GM18519 (cell line): Measurements from ENCODE around the gene SLF2.
"Not testable (repeated sequence)": the region's sequence is repeated elsewhere in the genome, so short reads cannot be mapped to it uniquely, and the experiment has no call there.

Experiments used
- ATAC-seq: cut with Tn5 transposase; IDR thresholded peaks from one replicate; pipeline ENCODE4 v1.9.1; 2021; ENCODE audit warnings: mild to moderate bottlenecking, moderate library complexity; ENCODE audit not compliant: unreplicated experiment, low FRiP score

Gene SLF2

GRCh38 chr10:100878291-100878910 lies 34.4 kb upstream of the SLF2 start:
- no peak for ATAC-seq

DNA sequence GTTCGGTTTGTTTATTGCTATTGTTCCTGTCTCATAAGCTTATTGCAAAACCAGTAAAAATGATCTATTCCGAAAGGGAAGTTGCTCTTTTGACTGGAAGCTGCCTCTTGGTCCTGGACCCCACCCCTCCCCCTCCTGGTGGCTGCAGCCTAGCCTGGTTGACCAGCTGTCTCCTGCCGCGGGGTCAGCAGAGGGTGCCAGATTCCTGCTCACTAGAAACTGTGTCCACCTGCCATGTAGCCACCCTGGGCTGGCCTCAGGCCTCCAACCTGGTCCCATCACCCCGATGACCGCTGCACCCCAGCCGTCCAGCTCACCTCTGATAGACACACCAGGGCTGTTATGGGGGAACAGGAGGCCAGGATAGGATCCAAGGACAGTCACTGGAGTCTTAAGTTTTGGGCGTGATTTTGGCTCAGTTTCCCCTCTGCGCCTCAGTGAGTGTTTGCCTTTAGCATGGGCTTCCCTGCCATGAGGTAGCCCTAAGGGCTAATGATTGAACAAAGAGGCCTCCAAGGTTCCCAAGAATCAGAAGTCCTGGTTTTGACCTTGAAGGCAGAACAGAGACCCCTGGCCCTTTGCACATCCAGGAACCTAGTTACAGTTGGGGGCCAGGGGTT lies 32.9 kb upstream of the SLF2 start:
- ATAC-seq, result no peak

DNA sequence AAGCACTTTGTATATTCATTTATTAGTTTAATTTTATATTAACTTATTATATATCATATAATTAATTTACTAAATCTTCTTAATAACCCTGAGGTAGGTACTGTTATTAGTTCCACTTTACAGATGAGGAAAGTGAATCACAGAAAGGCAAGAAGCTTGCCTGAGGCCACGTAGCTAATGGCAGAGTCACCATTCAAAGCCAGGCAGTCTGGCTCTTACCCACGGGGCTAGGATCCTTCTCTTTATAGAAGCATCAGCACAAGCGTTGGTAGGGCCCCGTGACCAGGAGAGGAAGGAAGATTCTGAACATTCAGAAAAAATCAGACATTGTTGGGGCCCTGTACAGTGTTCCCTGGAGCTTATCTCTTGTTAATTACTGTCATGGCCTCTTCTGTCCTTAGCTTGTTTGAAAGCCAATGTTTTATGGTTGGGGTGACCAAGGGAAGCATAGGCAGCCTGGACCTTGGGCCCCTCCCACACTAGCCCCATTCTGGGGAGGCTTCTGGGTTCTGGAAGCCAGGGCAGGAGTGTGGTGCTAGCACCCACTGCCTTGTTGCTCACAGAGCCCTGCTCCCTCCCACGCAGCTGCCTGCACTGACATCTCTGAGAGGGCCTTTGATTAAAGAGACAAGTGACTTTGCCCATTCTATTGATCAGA lies 31.1 kb upstream of the SLF2 start:
- no peak for ATAC-seq

DNA sequence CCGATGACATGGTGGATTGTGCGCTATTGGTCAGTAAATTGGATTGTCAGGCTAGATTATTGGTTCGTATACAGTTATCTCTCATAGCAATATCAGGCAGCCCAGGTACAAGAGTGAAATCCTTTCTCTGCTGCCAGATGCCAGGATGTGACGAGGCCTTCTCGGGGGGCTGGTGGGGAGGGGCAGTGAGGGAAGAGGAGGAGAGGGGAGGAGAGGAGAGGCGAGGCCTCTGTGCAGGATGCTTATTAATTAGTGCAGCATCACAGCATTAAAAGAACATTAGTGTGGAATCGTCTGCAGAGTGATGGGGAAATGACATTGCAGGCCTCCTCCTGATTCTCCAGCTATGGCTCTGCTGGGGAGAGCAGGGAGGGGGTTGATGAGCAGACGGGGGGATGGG lies 30.5 kb upstream of the SLF2 start:
- ATAC-seq, result no peak

GRCh38 chr10:100882671-100883311 lies 30.0 kb upstream of the SLF2 start:
- ATAC-seq, result no peak

- no peak for ATAC-seq
These were observed 29.4 kb upstream of the SLF2 start for GRCh38 chr10:100883312-100883821.

GRCh38 chr10:100885611-100886010 lies 27.2 kb upstream of the SLF2 start:
- not testable (repeated sequence) for ATAC-seq

DNA sequence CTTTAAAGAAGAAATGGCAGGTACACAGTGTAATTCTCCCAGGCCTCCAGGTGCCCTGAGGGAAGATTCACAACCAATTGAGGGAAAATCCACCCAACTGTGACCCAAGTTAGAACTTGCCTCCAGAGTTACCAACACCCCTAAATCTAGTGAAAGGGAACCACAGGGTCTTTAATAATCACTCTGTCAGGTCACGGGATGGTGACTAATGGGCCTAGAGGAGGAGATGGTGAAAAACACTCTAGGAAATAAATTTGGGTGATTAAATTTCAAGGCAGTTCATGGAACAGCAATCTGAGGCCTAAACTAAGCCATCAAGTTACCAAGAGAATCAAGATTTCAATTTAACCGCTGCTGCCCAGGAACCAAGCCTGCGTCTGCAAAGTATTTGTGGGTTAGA lies 26.7 kb upstream of the SLF2 start:
- ATAC-seq, result no peak

DNA sequence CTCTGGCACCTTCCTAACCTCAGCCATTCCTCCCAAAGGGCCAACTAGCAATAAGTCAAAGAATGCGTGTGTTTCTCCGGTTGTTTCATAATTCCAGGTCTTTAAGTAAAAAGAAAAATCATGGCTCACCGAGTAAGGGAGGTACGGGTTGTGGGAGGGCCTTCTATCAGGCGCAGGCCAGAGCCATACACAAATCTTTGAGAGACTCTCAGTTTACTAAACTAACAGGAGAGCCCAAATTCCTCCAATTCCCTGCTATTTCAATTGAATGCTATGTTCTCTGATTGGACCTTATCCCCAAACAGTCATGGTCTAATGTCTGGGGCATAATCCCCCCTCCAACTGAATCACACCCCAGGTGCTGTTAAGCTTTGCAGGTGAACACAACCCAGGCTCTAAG lies 26.2 kb upstream of the SLF2 start:
- ATAC-seq, result no peak

DNA sequence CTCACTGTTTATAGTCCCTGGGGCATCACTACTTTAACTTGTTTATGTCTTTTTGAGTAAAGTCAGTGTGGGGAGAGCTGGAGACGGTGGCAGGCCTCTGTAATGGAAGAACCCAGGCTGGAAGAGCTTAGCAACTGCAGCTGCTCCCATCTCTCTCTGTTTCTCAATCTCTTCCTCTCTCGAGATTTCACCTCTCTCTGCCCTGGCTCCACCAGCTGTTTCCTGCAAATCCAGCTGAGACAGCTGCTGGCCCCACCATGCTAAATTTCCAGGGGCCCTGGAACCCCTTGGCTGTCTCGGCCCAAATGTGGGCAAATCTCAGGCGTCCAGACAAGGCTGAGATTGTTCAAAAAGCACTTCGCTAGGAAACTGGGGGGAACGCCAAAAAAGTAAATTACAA lies 25.8 kb upstream of the SLF2 start:
- no peak for ATAC-seq

DNA sequence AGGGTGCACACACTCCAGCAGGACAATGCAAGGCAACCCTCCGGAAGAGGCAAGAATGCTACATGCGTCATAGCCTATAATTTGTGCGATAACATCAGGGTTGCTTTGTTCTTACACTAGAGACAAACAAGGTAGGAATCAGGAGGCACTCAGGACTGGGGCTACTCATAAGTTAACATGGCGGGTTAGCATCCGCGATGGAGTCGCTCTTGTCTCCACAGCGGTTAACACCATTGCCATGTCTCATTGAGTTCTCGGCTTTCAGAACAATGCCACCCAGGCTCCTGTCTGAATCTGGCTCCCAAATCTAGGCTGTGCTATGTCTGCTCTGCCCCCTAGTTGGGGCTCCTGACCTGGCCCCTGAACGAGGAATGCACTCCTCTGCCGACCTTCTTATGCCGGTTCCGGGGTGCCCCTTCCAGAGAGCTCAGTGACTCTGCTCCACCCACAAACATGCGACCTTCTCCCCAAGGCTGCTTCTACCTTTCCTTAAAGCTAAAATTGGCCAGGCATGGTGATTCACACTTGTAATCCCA lies 24.9 kb upstream of the SLF2 start:
- ATAC-seq, result no peak

GRCh38 chr10:100888957-100889356 lies 23.8 kb upstream of the SLF2 start:
- no peak for ATAC-seq

GRCh38 chr10:100889546-100889945 lies 23.2 kb upstream of the SLF2 start:
- no peak for ATAC-seq

GRCh38 chr10:100890141-100890672 lies 22.6 kb upstream of the SLF2 start:
- ATAC-seq, result no peak

- no peak for ATAC-seq
These were observed 22.0 kb upstream of the SLF2 start for GRCh38 chr10:100890673-100891317.

DNA sequence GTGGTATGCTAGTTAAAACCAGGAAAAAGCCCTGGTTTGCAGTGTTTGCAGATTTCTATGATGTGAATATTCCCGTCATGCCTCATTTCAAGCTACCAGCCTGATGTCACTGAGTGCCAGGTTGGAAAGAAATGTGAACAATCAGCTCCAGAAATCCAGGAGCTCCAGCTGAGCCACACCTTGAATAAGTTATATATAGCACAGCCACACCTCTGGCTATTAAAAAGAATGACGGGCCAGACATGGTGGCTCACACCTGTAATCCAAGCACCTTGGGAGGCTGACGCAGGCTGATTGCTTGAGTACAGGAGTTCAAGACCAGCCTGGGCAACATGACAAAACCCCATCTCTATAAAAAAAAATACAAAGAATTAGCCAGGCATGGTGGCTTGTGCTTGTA lies 18.7 kb upstream of the SLF2 start:
- no peak for ATAC-seq

DNA sequence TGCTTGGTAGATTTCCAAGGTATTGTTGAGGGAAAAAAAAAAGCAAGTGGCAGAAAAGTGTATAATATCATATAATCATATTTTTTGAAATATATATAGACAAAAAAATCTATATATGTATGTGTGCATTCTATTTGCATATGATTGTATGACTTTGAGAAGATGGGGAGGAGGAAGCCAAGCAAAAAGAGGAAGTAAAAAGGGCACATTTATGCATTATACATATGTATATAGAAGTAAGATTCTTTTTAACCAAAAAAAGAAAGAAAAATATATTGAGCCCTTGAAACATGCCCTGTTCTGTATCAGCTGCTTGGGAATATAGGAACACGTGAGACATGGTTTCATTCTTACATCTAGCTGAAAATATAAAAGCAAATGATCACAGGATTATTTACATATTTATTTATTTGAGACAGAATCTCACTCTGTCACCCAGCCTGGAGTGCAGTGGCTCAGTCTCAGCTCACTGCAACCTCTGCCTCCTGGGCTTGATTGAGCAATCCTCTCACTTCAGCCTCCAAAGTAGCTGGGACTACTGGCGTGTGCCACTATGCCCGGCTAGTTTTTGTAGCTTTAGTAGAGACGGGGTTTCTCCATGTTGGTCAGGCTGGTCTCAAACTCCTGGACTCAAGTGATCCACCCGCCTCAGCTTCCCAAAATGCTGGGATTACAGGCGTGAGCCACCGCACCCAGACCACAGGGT lies 18.0 kb upstream of the SLF2 start:
- ATAC-seq, result no peak

DNA sequence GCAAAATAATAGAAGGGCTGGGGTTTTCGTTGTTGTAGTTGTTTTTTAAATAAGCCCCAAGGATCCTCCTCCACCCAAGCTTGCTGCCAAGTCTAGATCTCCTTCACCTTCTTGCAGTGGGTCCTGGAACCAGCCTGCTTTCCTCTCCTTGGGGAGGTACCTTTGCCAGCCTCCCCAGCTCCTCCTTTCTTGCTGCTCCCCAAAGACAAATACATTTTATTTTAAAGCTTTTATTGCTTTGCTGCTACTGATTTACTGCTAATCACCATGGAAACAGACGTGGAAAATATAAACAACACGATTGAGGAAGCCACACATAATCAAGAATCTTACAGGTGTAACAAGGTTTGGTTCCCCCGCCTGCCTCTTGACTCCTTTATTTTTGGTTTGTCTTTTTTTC lies 17.4 kb upstream of the SLF2 start:
- ATAC-seq, result no peak

GRCh38 chr10:100895896-100896295 lies 16.9 kb upstream of the SLF2 start:
- no peak for ATAC-seq
